HG03432 (cell line): Measurements from ENCODE around the gene DZIP1.
"Not testable (repeated sequence)": the region's sequence is repeated elsewhere in the genome, so short reads cannot be mapped to it uniquely, and the experiment has no call there.

ENCODE experiments used
- ATAC-seq: cut with Tn5 transposase; IDR thresholded peaks from one replicate; pipeline ENCODE4 v1.9.1; 2021; ENCODE audit warnings: mild to moderate bottlenecking, moderate library complexity; ENCODE audit not compliant: unreplicated experiment

Gene DZIP1

DNA sequence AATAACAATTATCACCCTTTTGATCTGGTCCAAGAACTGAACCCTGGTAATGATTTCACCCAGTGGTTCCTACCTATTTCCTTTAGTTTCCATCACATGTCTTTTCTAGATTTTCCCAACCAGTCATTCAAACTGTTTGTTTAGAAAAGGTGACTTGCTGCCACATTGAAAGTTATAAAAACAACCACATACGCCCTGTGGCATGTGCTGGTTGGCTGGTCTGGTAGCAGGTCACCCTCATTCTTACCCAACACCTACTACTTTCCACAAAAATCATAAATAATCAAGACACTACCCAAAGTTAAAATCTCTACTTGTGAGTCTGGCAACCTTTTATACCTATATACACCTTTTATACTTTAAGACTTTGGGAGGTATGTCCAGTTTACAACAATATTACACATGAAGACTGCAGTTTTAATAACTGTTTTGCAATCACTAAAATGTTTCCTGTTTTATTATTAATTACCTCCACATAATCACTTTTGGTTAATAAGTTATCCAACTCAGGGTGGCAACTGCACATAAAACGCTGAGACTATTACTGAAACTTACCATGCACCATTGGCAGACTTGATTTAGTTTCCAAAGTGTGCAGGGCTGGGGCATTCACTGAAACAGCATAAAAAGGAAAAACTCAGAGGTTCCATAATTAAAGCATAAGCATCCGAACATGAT is 38.9 kb downstream of the DZIP1 start:
- no peak for ATAC-seq

DNA sequence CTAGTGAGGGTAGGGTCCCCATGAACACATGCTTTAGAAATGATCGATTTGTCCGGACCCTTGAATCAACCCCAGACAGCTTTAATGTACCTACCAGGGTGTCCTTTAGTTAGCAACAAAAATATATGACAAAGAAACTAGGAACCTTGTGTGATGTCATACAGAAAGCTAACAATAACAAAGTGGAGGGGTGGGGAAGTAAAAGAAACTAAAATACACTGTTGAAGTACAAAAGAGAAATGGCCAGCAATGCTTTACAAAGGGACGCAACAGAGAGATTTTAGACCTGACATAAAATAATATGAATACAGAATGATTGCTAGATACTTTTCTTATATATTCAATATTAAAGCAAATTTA is 40.0 kb downstream of the DZIP1 start:
- ATAC-seq, result no peak

DNA sequence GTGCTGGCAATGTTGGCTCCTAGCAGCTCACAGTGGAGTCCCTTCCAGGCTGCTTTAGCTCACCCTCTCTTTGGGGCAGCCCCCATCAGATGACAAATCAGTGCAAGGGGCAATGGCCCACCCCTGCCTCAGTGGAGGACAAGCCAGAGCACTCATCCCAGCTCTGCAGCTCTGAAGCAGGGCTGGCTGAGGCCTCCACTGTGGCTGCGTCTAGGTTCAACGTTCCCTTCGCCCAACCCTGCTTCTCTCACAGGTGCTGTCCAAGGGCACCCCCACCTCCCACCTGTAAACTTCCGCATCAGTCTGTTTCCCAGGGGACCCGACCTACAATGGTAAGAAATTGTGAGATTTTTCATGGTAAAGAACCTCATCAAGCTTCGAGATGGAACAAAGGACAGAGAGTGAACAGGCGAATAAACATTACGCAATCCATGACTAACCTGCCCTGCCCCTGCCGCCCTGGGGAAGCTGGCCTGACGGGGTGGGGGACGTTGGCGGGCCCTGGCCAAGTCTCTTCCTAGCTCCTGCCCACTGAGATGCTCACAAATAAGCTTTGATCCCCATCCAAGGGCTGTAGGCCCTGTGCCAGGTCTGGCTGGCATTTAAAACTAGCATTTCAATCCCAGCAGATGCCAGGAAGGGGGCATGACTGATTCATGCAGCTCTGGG is 40.5 kb downstream of the DZIP1 start:
- no peak for ATAC-seq

DNA sequence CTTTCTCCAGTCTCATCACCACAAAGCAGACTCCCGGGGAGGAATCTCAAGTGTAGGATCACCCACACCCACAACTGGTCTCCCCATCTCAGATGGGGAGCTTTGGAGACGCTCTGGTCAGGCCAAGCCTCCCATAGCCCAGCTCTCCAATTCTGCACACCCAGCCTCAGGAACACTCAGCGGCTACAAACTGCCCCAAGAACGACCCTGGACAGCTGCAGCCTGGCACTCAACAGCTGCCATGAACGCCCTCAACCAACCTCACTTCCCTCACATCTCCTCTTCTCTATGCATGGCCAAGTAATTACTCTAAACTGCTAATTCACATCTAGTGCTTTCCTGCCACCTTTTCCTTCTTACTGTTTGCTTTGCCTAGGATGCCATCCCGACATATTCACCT is 42.6 kb downstream of the DZIP1 start:
- ATAC-seq, result no peak

DNA sequence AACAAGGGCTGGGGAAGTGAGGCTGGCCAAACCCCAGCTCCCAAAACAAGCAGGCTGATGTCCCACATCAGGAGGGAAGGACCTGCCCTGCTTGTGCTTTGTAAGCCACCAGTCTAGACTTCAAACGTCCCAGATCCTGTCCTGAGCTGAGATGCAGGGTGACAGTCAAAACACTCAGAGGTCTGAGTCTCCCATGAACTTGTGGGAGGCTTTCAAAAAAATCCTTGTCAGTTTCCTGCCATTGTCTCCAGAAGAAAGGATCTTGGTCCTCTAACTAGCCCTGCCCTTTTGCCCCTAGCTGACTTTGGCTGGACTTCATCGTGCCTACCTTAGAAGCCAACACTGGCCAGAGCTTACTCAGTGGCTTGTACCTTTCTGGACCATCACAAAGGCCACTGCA is 43.3 kb downstream of the DZIP1 start:
- no peak for ATAC-seq

DNA sequence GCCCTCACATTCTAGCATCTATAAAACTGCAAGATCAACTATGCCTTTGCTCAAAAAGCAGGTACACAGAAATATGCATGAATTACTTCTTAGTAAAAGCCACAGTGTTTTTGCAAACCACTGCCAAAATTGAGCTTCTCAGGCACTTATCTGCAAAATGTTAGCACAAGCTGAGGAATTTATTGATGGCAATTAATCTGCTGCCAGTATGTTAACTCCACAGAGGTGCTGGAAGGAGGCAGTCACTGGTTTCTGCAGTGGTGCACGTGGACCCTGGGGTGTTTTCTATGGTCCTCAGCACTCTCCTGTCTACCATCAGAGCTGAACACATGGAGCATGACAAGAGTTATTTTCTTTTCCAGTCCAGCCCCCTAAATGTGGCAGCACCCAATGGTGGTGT is 47.8 kb downstream of the DZIP1 start:
- ATAC-seq, result no peak

DNA sequence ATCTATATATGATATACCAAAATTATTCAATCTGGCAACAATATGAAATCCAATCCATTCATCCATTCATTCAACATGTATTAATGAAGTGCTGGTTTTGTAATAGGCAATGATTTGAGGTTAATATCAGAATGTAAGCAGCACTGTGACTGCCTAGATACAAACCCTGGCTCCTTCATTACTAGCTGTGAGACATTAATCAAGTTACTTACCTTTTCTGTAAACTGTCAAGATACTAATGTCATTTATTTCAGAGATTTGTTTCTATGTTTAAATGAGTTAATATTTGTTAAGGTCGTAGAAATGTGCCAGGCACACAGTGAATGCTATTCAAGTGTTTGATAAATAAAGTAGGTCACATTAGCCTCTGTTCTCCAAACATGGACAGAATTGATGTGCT is 51.0 kb downstream of the DZIP1 start:
- ATAC-seq, result no peak

DNA sequence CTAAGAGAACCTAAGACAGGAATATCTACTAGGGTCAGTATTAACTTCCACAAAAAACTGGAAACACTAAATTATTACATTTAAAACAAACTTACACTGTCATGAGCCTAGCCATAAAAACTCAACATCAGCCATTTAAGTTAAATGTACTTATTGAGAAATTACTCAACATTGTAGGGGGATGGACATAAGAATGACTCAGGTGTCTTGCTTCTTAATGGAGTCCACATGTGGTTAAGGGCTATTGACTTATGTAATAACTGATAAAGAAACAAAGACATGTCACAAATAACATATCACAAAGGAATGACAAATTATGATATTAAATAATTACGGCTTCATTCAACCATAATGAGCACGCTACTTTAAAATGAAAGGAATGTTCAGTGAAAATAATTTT is 55.8 kb downstream of the DZIP1 start:
- ATAC-seq, result no peak

DNA sequence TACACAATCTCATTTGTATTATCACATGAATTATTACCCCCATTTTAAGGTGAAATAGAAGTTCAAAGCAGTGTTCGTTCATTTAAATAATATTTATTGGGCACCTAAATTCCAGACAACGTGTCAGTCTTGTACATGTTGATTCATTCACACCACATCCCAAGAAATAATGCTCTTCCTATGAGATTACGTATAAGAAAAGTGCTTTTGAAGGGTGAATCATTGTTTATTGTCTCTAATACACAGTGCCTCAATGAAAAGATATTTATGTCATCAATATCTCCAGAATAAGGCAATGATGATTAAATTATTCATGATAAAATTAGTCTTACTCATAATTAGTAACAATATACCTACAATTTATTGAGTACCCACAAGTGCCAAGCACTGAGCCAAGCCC is 56.4 kb downstream of the DZIP1 start:
- no peak for ATAC-seq

DNA sequence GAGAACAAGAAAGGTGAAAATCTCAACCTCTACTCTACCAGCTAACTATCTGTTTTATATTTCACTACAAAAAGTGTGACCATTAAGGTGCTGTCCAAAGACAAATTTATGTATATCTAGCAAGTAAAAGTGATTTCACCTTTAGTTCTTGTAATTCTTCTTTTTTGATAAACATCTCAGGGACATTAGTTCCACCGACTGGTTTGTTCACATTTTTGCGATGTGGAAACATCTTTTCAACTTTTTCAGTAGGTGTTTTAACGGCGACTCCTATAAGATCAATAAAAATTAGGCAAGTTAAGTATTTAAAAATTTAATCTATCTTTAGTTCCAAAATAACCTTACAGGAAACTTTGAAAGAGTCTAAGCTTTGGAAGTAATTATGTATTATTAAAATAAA is 58.6 kb downstream of the DZIP1 start:
- no peak for ATAC-seq

DNA sequence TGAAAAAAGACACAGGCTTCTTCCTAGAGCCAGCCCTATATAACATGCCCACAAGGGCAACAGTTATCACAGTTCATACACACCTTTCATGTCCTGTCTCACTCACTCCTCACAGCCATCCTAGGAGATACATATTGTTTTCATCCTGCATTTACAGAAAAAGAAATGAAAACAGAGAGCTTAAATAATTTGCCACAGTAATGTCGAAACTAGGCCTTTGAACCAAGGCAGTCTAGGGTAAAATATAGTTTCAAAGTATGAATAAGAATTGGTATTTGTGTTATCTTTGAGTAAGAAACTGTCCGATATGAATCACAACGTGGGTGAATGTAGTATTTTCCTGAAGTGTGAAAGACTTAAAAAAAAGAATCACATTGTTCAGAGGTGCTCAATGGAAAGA is 65.2 kb downstream of the DZIP1 start:
- ATAC-seq, result peak; percentile 97

DNA sequence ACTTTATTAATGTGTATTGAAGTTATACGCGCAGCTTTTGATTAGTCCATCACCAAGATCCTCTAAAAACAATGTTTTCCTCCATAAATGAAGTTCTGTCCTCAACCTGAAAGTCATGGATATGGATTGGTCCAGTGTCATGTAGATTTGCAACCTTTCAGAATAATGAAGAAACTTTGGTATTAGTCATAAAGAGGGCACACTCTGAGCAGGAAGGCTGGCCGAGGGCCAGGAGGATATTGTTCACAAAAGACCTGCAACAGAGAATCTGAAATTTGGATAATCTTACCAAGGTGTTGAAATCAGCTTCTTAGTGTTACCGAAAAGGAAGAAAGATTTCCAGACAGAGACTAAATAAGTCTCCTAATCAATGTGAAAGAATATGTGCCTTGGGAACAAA is 71.3 kb downstream of the DZIP1 start:
- no peak for ATAC-seq

DNA sequence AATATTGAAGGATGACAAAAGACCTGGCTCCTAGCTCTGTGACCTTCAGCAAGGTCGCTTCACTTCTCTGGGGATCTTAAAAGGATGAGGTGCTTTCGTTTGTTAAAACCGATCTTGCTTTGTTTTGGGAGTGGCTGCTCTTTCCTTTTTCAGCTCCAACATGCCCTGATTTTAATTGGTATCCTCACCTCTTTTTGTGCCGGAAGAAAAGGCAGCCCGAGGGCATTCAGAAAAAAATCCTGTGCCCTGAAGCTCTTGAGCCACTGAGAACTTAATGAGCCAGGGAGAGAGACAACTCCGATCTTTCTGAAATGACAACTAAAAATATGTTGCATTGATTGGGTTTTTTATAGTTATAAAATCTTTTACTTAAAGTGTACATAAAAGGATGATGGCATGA is 72.6 kb downstream of the DZIP1 start:
- no peak for ATAC-seq

DNA sequence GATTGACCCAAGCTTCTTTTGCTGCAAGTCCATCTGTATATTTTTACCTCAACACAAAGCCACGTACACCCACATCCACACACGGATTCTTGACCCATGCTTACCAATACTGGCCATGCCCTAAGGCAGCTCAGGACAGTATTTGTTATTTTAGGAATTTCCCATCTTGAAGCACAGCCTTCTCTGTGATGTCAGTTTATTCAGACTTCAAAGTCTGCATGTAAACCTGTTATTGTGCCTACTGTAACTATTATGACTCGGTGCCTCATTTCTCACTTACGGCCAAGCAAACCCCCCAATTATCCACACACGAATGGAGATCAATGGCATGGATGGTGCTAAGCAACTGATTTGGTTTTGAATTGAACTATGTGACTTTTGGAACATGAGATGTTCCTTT is 74.5 kb downstream of the DZIP1 start:
- ATAC-seq, result no peak

DNA sequence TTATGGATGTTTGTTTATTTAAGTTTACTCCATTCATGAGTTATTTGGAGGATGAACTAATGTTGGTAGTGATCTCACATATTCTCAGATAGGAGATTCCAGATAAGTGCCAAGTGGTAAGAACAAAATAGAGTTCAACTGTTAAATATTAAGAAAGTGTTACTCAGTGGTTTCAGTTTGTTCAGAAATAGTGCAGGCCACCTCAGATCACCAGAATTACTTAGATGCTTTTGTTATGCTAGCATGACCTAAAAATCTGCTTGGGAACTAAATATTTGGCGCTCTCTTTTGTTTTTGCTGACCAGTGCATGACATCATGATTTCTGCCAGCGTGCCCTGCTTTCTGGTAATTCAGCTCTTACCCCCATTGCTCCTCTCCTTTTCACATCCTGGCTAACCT is 76.4 kb downstream of the DZIP1 start:
- no peak for ATAC-seq

DNA sequence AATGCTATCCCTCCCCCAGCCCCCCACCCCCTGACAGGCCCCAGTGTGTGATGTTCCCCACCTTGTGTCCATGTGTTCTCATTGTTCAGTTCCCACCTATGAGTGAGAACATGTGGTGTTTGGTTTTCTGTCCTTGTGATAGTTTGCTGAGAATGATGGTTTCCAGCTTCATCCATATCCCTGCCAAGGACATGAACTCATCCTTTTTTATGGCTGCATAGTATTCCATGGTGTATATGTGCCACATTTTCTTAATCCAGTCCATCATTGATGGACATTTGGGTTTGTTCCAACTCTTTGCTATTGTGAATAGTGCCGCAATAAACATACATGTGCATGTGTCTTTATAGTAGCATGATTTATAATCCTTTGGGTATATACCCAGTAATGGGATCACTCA is 78.7 kb downstream of the DZIP1 start:
- ATAC-seq, result not testable (repeated sequence)

DNA sequence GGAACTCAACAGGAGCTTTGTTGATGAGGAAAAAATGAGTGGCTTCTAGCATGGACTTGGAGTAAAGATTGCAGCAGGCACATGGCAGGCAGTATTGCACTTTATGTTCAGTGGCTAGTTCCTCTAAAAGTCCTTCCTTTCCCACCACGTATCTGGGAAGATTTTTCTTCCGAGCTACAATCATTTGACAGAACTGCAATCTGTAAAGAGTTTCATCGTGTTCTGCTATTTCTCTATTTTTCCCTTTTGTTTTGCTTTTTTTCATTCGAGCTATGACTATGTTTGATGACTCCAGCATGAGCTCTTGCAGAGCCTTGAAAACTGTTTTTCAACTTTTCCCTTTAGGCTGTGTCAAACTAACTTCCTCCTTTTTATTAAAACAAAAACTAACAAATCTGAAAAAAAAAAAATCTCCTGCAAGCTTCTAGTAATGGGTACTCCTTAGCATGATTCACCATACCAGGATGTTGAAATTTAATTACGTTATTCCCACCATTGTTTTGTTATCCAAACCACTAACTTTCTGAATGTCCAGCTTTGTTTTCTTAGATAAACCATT is 79.7 kb downstream of the DZIP1 start:
- ATAC-seq, result no peak

DNA sequence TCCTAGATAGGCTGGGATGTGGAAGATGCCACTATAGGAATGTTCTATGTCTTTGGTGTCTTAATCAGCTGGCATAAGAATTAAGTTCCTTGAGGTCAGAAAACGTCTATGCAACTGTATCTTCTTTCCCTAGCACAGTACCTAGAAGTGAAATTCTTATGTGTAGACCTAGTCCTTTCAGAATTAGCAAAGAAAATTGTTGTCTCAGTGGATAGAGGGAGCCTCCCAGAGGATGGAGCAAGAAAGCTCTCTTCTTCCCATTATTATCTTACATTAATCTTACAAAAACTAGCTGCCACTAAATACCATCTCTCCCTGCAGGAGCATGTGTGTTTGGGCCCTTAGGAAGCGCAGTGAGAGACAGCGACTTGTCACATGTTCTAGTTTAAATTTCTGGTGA is 80.4 kb downstream of the DZIP1 start:
- ATAC-seq, result no peak

DNA sequence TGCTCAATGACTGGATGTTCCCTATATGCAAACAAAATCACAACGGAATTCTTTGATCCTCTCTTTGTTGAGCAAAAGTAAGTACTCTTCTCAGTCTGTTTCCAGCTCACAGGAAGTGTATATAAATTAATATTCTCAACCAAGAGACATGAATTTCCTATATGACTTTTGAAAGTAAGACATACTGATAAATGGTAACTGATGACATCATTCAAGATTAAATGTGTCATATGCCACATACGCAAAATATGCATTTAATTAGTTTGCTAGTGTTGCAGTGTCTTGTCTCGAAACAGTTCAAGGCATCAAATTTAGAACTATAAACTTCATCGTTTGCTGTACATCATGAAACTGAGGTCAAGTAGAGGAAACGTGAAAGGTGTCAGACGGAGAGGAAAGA is 84.1 kb downstream of the DZIP1 start:
- ATAC-seq, result no peak

DNA sequence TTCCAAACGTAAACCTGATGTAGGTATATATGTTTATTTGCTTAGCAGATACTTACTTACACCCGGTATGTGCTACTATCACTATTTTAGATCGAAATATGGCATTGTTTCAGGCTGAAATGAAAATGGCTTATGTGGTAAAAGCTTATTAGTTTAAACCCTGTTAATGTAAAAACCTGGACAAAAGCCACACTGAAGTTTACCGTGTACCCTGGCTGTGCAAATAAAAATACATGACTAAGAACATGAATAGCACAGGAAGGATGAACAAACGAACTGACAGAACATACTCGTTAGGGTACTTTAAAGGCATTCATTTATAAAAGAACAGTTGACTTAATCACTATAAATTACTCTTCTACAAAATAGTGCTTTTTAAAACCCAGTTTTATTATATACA is 85.4 kb downstream of the DZIP1 start:
- ATAC-seq, result peak; percentile 55

DNA sequence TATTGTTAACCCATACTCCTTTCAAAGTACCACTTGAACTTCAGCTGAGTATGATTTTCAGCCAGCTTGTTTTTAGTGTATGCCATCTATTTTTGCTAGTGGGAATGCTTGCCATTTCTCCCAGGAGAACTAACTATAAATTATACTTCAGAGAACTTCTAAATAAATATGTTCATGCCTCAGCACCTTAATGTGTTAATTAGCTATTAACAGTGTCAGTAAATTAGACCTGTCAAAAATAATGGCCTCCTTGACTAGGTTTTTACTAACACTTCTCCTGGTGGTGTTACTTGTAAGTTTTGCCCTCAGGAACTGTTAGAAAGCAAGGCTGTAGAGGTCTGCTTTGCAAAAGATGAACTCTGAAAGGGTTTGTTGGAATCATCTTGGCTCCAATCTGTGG is 87.5 kb downstream of the DZIP1 start:
- ATAC-seq, result no peak

DNA sequence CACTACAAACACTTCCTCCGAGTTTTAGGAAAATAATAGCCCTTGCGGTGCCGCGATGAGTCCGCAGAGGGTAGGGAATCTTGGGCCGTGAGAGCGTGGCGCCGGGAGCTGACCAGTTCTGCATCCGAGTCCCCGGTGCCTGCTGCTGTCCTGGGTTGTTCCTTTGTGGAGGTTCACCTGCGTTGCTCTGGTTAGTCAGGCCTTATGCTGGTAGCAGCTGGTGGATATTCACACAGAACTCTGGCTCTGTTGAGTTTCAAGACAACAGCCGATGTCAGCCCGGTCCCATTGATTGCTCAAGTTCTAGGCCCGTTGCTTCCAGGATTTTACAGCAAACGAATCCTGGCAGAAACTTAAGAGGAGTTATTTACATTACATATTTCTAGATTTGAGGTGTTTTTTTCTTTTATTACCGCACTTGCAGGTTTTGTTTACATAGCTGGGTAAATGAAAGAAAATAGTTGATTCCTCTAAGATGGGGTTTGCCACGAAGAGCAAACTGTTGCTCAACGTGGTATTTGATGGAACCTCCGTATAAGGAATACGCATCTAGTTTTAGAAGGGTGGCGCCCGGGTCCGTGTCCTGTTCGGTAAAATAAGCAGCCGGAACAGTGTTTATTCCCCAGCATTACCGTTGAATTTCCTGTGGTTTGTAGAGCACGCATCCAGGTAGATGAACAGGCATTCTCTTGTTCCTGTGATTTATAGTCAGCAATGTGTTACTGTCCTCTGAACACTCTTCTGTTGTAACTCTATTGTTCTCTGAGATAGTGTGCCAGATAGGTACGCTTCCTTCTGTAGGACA is 90.7 kb downstream of the DZIP1 start:
- no peak for ATAC-seq
